Stimulated activated CD4-positive, alpha-beta T cell treated with anti-CD3 and anti-CD28 coated beads, Interleukin-1b, Interleukin-23, amount 100 ng/mL, for 1 hour (primary cell): ENCODE results near the gene ANGPT4.
"Not testable (repeated sequence)": the region's sequence is repeated elsewhere in the genome, so short reads cannot be mapped to it uniquely, and the experiment has no call there.

ENCODE experiments used
- DNase-seq, 2 donors: peaks; one replicate each; pipeline ENCODE4 v3.0.0-alpha.2; 2020; ENCODE audit warnings: low read depth in 2 of 2

Gene ANGPT4

GRCh38 chr20:844473-845225, 71.5 kb downstream of the ANGPT4 start:
- DNase-seq: peak; percentile 76 to 81

GRCh38 chr20:843912-844311, 72.2 kb downstream of the ANGPT4 start:
- DNase-seq: no peak

DNA sequence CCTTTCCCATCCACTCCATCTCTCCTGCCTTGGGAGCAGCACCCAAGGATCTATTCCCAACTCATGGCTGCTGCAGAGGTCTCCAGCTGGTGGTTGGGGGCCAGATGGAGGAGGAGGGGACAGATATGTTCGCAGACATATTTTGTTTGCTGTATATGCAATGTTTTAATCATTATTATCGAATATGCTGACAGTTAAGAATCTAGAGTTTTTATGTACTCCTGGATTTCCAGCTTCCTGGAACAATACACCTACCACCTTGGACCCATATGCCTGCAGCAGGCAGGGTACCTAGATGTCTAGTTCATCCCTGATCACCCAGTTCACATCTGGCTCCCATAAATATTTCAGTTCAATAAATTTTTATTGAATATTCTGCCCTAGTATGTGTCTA, 73.6 kb downstream of the ANGPT4 start:
- DNase-seq: no peak

DNA sequence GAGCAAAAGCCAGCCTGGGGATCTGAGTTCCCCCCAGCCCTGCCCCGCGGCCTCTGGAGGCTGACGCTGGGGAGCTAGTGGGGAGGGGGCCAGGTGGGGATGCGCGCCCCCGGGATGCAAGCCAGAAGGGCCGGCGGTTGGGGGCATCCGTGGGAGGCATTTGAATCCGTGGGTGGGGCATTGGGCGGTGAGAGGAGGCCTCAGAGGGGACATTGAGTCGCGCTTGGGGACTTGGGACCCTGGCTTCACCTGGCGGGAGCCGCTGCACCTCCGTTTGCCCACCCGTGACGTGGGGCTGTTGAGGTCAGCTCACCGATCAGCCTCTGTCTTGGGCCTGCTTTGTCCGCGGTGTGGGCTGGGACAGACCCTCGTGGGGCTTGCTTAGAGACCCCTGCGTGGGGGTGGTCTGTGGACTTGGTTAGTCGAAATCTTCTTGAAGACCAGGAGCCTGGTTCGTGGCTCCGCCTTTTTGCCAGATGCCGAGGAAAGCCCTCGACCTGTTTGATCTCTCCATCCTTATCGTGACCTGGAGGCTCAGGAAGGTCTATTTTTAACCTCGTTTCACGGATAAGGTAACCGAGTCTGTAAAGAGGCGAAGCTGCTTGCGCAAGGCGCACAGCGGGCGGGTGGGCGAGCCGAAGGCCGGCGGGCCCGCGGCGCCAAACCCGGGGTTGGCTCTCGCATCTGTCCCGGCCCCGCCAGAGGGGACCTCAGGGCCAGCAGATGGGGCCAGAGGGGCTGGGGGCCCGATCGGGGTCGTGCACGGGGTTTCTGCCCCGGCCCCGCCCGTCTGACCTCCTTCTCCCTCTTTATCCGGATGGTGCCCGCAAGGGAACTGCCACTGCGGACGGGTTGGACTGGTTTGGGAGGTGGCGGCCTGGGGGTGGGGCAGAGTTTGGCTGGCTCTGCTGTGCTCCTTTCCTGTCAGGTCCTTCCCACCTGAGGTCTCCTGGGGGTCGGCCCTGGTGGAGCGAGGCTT, 74.3 kb downstream of the ANGPT4 start:
- DNase-seq: no peak

- no peak for DNase-seq
These were observed 75.1 kb downstream of the ANGPT4 start for GRCh38 chr20:840858-841567.

DNA sequence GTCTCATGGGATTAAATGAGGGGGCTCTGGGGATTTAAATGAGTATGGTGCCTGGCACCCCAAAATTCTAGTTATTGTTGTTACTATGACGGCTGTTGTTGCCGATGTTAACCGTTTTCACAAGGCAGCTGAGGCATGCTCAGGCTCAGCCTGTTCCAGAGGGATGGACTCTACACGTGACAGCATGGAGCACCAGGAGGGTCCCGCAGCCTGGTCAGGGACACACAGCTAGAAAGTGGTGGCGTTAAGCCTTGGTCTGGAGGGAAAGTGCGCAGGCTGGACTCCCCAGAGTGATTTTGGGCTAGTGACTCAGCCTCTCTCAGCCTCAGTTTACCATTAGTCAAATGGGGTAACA, 75.7 kb downstream of the ANGPT4 start:
- no peak for DNase-seq

DNA sequence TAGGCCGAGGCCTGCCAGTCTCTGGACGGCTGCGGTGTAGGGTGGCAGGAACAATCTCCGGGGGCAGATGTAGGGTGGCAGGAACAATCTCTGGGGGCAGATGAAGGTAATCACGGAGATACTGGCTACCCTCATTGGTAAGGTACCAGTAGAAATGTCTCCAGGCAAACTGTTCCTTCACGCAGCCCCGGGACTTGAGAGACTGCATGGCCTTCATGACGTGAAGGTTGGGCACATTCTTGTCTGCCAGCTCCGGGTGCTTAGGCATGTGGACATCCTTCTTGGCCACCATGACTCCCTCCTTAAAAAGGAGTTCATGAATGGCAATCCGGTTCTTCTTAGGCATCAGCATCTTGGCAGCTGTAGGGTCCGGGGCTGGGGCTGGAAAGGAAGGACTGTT, 76.5 kb downstream of the ANGPT4 start:
- DNase-seq: no peak

DNA sequence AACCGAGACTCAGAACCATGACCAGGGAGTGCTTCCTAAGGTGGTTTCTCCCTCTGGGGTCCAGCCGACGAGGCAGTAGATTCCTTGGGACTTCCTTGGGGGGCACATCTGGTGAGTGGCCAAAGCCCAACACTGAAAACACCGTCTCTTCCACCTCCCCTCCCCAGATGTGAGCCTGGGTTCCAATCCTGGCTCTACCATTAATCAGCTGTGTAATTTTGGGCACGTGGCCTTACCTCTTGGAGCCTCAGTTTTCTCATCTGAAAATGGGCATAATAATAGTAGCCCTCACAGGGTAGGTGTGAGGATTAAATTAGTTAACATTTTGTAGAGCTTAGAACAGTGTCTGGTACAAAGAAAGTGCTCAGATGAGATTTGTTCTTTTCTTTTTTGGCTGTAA, 77.1 kb downstream of the ANGPT4 start:
- no peak for DNase-seq

GRCh38 chr20:836190-836589, 79.9 kb downstream of the ANGPT4 start:
- no peak for DNase-seq

GRCh38 chr20:835608-836045, 80.5 kb downstream of the ANGPT4 start:
- DNase-seq: no peak

DNA sequence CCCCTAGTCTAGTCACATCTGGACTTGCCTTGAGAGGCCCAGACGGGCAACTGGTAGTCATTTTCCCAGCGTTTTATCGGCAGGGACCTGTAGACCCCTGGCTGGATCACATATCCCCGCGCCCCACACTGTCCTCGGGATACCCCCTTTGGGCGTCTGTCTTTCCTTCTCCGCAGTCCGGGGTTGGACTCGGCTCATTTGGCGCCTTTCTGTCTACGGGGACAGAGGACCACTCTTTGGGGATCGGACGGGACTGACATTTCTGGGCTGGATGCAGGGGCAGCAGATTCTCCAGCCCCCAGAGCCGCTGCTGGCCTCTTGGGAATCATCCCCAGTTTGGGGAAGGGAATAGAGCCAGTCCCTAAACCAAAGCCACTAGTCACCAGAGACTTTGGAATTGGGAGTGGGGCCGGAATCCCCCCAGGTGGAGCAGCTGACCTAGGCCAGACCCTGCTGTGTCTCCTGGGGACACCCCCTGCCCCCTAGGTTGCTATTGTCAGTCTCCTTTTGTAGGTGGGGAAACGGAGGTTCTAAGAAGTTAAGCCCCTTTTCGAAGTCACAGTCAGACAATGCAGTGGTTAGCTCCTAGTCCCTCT, 81.9 kb downstream of the ANGPT4 start:
- DNase-seq: no peak

DNA sequence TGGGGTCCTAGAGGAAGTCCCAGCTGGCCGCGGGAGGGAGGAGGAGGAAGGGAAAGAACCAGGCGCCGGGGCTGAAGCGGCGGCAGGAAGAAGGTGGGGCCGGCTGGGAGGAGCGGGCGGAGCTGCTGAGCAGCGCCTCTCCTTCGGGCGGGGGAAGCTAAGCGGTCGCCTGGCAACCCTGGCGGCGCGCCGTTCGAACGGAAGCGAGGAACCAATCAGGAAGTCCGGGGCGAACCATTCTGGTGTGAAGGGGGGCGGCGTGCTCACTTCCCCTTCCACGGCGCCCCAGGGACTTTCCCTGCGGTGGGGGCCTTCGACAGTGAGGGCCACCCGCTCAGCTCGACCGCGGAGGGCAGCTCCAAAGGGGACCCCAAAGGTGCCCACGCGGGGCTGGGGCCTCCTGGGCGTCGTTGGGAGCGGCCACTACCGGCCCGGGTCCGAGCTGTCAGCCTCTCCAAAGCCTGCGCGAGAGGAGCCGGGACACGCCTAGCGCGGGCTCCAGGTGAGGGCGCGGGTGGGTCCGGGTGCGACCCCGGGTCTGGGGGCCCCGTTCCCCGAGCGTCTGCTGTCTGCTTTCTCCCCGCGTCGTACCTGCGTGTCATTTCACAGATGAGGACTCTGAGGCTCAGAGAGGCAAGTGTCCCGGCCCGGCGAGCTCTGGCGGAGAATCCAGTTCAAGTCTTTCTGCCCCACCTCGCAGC, 82.5 kb downstream of the ANGPT4 start, which contains the start of gene FAM110A:
Gene FAM110A (plus strand): TSS at position 266 of the 701 bp plus-strand sequence. CDS start 11,090 bp downstream, outside the sequence.
- DNase-seq: peak; percentile 84 to 91

GRCh38 chr20:833121-833449, 83.0 kb downstream of the ANGPT4 start:
- DNase-seq: no peak

GRCh38 chr20:831956-832355, 84.2 kb downstream of the ANGPT4 start:
- no peak for DNase-seq

GRCh38 chr20:831251-831650, 84.9 kb downstream of the ANGPT4 start:
- no peak for DNase-seq

- DNase-seq: no peak
These were observed 86.1 kb downstream of the ANGPT4 start for GRCh38 chr20:830011-830521.

GRCh38 chr20:829551-829950, 86.6 kb downstream of the ANGPT4 start:
- no peak for DNase-seq

DNA sequence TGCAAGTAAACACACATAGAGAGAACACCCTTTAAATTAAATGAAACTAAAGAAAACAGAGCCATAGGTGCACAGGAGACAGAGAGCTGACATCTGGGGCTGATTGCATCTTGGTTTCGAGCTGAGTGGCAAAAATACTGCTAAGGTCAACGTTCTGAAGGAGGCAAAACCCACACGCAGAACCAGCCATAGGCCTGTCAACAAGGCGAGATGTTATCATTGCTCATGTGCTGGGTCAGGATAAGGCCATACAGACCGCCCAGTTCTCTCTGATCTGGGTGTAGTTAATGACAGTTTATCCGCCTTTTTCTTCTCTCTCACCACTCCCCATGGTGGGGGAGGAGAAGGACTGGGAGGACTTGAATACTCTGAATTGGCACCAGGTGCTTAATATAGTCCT, 87.1 kb downstream of the ANGPT4 start:
- DNase-seq: no peak

DNA sequence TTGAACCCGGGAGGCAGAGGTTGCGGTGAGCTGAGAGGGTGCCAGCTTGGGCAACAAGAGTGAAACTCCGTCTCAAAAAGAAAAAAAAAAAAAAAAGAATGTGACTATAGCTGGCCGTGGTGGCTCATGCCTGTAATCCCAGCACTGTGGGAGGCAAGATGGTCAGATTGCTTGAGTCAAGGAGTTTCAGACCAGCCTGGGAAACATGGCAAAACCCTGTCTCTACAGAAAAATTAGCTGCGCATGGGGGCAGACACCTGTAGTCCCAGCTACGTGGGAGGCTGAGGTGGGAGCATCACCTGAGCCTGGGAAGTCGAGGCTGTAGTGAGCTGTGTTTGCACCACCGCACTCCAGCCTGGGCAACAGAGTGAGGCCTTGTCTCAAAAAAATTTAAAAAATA, 88.2 kb downstream of the ANGPT4 start:
- DNase-seq: not testable (repeated sequence)

DNA sequence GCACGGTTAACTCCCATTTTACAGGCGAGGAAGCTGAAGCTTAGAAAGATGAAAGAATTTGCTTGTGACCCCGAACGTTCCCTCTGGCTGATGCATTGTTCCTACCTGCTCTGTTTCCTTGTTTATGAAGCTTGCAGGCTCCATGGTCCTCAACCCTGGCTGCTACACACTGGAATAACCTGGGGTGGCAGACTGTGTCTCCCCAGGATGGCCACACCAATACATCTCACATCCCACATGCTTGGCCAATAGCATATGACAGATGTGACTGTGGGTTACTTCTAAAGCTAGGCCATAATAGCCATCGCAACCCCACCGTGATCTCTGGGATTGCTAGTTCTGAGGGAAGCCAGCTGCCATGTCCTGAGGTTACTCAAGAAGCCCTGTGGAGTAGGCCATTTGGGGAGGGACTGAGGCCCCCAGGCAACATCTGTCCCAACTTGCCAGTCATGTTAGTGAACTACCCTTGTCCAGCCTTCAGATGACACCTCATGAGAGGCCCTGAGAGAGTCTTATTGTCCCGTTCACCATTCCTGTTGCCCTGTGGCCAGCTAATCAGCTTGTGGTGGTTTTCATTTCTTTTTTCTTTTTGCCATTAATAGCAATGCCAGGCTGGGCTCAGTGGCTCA, 89.3 kb downstream of the ANGPT4 start:
- DNase-seq: no peak
